Fibroblast of pulmonary artery (primary cell): ENCODE measurements around the gene GRIK4.

ENCODE experiments used
- DNase-seq: peaks from one replicate; pipeline ENCODE4 v3.0.0-alpha.2; 2010; ENCODE audit warnings: low read depth
- H3K4me3 ChIP-seq: replicated peaks from 2 replicates; pipeline ENCODE4 v1.5.1; 2011; ENCODE audit warnings: low read depth, mild to moderate bottlenecking, control low read depth, low read length, moderate library complexity
- TF ChIP-seq, protein P1 (sequence below): IDR thresholded peaks from 2 replicates; pipeline ENCODE4 v1.5.1; 2011; ENCODE audit warnings: mild to moderate bottlenecking, control low read depth, low read length, inconsistent platforms; ENCODE audit errors: missing control alignments

GRIK4 gene

GRCh38 chr11:120573756-120574354 is 62.3 kb downstream of the GRIK4 start:
- DNase-seq, result no peak
- TF ChIP-seq, protein P1, sequence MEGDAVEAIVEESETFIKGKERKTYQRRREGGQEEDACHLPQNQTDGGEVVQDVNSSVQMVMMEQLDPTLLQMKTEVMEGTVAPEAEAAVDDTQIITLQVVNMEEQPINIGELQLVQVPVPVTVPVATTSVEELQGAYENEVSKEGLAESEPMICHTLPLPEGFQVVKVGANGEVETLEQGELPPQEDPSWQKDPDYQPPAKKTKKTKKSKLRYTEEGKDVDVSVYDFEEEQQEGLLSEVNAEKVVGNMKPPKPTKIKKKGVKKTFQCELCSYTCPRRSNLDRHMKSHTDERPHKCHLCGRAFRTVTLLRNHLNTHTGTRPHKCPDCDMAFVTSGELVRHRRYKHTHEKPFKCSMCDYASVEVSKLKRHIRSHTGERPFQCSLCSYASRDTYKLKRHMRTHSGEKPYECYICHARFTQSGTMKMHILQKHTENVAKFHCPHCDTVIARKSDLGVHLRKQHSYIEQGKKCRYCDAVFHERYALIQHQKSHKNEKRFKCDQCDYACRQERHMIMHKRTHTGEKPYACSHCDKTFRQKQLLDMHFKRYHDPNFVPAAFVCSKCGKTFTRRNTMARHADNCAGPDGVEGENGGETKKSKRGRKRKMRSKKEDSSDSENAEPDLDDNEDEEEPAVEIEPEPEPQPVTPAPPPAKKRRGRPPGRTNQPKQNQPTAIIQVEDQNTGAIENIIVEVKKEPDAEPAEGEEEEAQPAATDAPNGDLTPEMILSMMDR, result no peak
- H3K4me3 ChIP-seq, result no peak overlapping the region

DNA sequence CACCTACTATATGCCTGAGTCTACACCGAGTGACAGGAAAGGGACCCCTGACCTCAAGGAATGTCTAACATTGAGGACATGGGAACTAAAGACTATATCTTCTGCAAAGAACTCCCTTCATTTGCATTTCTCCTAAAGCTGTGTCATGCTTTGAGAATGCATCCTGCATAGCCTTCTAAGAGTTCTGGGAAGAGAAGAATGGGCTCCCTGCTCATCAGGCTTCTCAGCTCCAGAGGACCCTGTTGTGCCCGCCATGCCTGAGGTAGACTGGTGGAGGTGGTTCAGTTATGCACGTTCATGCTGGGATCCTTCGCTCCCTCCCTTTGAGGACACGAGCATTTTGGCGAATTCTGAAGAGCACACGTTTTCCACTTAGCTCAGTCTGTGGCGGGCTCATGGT is 63.3 kb downstream of the GRIK4 start:
- H3K4me3 ChIP-seq, result no peak overlapping the region
- TF ChIP-seq, protein P1, result no peak
- no peak for DNase-seq

DNA sequence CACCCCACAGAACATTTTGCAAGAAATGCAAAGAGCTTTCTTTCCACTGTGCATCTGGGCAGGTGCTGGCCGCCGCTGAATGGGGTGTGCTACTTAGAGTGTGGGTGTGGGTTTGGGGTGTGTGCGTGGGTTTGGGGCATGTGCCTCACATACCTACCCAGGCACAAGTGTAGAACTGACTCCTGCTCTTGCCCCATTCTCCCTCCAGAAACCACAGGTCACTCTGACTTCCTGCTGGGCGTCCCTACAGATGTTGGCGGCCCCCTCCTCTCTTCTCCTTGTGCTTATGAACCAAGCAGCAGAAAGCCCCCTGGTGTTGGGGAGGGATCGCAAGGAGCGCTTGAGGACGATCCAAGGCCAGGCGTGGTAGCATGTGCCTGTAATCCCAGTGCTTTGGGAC is 63.9 kb downstream of the GRIK4 start:
- H3K4me3 ChIP-seq, result no peak overlapping the region

GRCh38 chr11:120576606-120577005 is 65.1 kb downstream of the GRIK4 start:
- no peak overlapping the region for H3K4me3 ChIP-seq
- no peak for DNase-seq
- TF ChIP-seq, protein P1, result no peak

More for the DNA sequence above, 63.9 kb downstream of the GRIK4 start:
- TF ChIP-seq, protein P1, result no peak
- no peak for DNase-seq

DNA sequence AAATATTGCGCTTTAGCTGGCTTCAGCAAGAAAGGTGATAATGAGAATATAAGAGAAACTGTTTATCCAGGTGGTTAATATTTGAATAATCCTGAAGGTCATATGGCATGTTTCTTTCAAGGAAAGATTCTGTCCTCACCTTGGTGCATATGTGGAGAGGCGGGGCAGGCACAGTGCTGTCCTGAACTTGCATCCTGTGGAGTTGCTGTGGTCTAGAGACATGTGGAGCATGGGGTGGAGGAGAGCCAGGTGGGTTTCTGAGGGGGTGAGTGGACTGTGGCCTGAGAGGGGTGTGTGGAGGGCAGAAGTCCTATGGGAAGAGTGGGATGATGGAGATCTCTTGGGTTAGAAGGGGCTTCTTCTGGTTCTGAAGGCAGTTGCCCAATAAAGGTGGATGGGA is 65.5 kb downstream of the GRIK4 start:
- TF ChIP-seq, protein P1, result no peak
- no peak overlapping the region for H3K4me3 ChIP-seq
- no peak for DNase-seq

DNA sequence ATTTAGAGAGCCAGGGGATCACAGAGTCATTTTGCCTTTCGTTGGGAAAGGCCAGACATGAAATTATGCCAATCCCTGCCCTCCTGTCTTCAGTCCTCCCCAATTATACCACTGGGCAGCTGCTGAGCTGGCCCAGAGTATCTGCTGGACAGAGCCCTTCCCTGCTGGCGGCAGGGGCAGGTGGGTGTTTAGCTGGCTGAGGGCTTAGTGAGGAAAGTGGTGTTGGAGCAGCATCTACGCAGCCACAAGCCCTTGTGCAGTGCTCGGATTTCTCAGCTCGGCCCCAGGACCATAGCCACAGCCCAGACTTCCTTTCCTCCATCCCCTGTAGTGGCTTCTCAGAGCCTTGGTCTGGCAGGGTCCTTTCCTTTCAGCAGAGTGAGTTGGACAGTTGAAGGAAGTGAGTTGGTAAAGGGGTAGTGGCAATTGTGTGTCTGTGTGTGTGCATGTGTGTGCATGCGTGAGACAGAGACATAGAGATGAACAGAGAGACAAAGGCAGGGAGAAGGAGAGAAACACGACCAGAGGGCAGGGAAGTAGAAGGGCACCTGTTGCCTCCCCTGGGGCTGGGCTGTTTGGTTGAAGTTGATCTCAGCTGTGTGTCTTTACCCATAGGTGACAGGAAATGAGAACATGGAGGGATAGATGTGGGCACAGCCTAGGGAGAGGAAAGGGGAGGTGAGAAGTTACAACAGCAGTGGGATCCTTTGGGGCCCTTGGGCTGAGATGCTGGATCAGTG is 66.2 kb downstream of the GRIK4 start:
- no peak for DNase-seq

More for the DNA sequence above, 66.2 kb downstream of the GRIK4 start:
- TF ChIP-seq, protein P1, result no peak
- no peak overlapping the region for H3K4me3 ChIP-seq
